IMR-90 (cell line): ENCODE measurements around the gene CROT. TPM values are rescaled to one million over a fixed set of nuclear protein-coding genes. Genes with fewer than 3 reads are reported as not detected.
A peak's percentile ranks its signal among the peaks of the same experiment; 100 is the strongest.

Experiments used
- ATAC-seq: fragments of 200-7000 bp; cut with Tn5 transposase; 2 replicates; pipeline ENCODE4 v1.9.1; 2020; ENCODE audit warnings: low read depth, mild to moderate bottlenecking, moderate library complexity
- BruUV-seq: library from RNA; stranded (reverse); fragments of 400-500 nt; replicated peaks from 2 replicates; lab custom pipeline; 2021; lab: Mats Ljungman, UMichigan
- CTCF ChIA-PET: fragments of 300-600 bp; formaldehyde crosslinking; extraction: SDS; loops from one replicate; lab custom pipeline; 2021; ENCODE audit warnings: antibody characterized with exemption; lab: Yijun Ruan, JAX
- POLR2A ChIA-PET: fragments of 300-600 bp; sonication (Branson Sonifier 250); formaldehyde crosslinking; loops from one replicate; lab custom pipeline; 2022; ENCODE audit warnings: antibody characterized with exemption; ENCODE audit not compliant: unreplicated experiment; lab: Charles Lee
- DNase-seq: peaks from one replicate; pipeline ENCODE4 v3.0.0; 2013
- H2AFZ ChIP-seq: replicated peaks from 2 replicates; pipeline ENCODE3; 2013; ENCODE audit warnings: low read length, mild to moderate bottlenecking; ENCODE audit not compliant: poor library complexity
- H2AK5ac ChIP-seq: 2 replicates; pipeline ENCODE4 v1.6.1; 2013; ENCODE audit warnings: low read depth, low read length, inconsistent platforms
- H2AK9ac ChIP-seq: replicated peaks from 2 replicates; pipeline ENCODE3; 2013; ENCODE audit warnings: mild to moderate bottlenecking, low read depth, low read length, moderate library complexity; ENCODE audit not compliant: poor library complexity
- H2BK120ac ChIP-seq: 2 replicates; pipeline ENCODE4 v1.6.1; 2013; ENCODE audit warnings: low read depth, low read length, inconsistent platforms
- H2BK15ac ChIP-seq: 3 replicates; pipeline ENCODE4 v1.6.1; 2013; ENCODE audit warnings: low read depth, low read length, inconsistent platforms
- H2BK20ac ChIP-seq: 2 replicates; pipeline ENCODE4 v1.6.1; 2013; ENCODE audit warnings: low read depth, mild to moderate bottlenecking, inconsistent platforms, low read length, moderate library complexity
- H2BK5ac ChIP-seq: 2 replicates; pipeline ENCODE4 v1.6.1; 2013; ENCODE audit warnings: mild to moderate bottlenecking, low read depth, low read length, inconsistent platforms; ENCODE audit not compliant: poor library complexity, severe bottlenecking
- H3K14ac ChIP-seq: replicated peaks from 2 replicates; pipeline ENCODE4 v1.6.1; 2013; ENCODE audit warnings: low read depth, low read length, inconsistent platforms
- H3K18ac ChIP-seq: 2 replicates; pipeline ENCODE4 v1.6.1; 2013; ENCODE audit warnings: low read depth, low read length, control low read depth
- H3K23ac ChIP-seq: 2 replicates; pipeline ENCODE4 v1.6.1; 2013; ENCODE audit warnings: low read depth, low read length, inconsistent platforms
- H3K27ac ChIP-seq: 2 replicates; pipeline ENCODE4 v1.5.1; 2013; ENCODE audit warnings: mild to moderate bottlenecking, control low read depth, low read length; ENCODE audit not compliant: insufficient read depth
- H3K27me3 ChIP-seq: 2 replicates; pipeline ENCODE4 v1.6.1; 2013; ENCODE audit warnings: low read length; ENCODE audit not compliant: control insufficient read depth, insufficient read depth
- H3K36me3 ChIP-seq: 2 replicates; pipeline ENCODE4 v1.6.1; 2013; ENCODE audit warnings: low read length, mixed read lengths; ENCODE audit not compliant: control insufficient read depth, insufficient read depth
- H3K4ac ChIP-seq: 2 replicates; pipeline ENCODE4 v1.6.1; 2013; ENCODE audit warnings: low read depth, low read length, inconsistent platforms
- H3K4me1 ChIP-seq: 2 replicates; pipeline ENCODE4 v1.6.1; 2013; ENCODE audit warnings: low read length, mixed read lengths; ENCODE audit not compliant: control insufficient read depth, insufficient read depth
- H3K4me2 ChIP-seq: 2 replicates; pipeline ENCODE4 v1.6.1; 2013; ENCODE audit warnings: low read depth, mild to moderate bottlenecking, control low read depth, low read length, moderate library complexity
- H3K4me3 ChIP-seq: 2 replicates; pipeline ENCODE4 v1.5.1; 2013; ENCODE audit warnings: low read depth, mild to moderate bottlenecking, control low read depth, low read length, moderate library complexity; ENCODE audit not compliant: insufficient read depth
- H3K56ac ChIP-seq: 2 replicates; pipeline ENCODE4 v1.6.1; 2013; ENCODE audit warnings: low read length, inconsistent platforms; ENCODE audit not compliant: insufficient read depth; ENCODE audit errors: extremely low read depth
- H3K79me1 ChIP-seq, 2 experiments: 2 replicates each; pipeline ENCODE4 v1.6.1; 2013; ENCODE audit warnings: low read length in 2 of 2, inconsistent platforms in 1 of 2, low read depth in 1 of 2
- H3K9ac ChIP-seq: 2 replicates; pipeline ENCODE4 v1.6.1; 2013; ENCODE audit warnings: low read depth, low read length, control low read depth
- H3K9me1 ChIP-seq: 2 replicates; pipeline ENCODE4 v1.6.1; 2013; ENCODE audit warnings: low read length, inconsistent platforms; ENCODE audit not compliant: insufficient read depth
- H3K9me3 ChIP-seq: 2 replicates; pipeline ENCODE4 v1.6.1; 2013; ENCODE audit warnings: low read length; ENCODE audit not compliant: control insufficient read depth, insufficient read depth
- H4K20me1 ChIP-seq: 2 replicates; pipeline ENCODE4 v1.6.1; 2013; ENCODE audit warnings: low read length, inconsistent platforms; ENCODE audit not compliant: insufficient read depth
- H4K5ac ChIP-seq: 2 replicates; pipeline ENCODE4 v1.6.1; 2013; ENCODE audit warnings: mild to moderate bottlenecking, low read depth, low read length, control low read depth
- H4K8ac ChIP-seq, 2 experiments: 2 replicates each; pipeline ENCODE4 v1.6.1; 2013; ENCODE audit warnings: low read depth in 2 of 2, low read length in 2 of 2, control low read depth in 1 of 2, inconsistent platforms in 1 of 2
- H4K91ac ChIP-seq: 2 replicates; pipeline ENCODE4 v1.6.1; 2013; ENCODE audit warnings: low read depth, low read length, inconsistent platforms; ENCODE audit not compliant: insufficient read depth
- BHLHE40 ChIP-seq: fragments of 150-350 bp; IDR thresholded peaks from 2 replicates; pipeline ENCODE4 v1.6.1; 2016; ENCODE audit warnings: mild to moderate bottlenecking, low read depth, low read length
- CEBPB ChIP-seq: IDR thresholded peaks from 2 replicates; pipeline ENCODE4 v1.6.1; 2012; ENCODE audit warnings: low read depth, low read length, improper control_type of control experiment
- CHD1 ChIP-seq: IDR thresholded peaks from 2 replicates; pipeline ENCODE4 v1.6.1; 2012; ENCODE audit warnings: low read depth, low read length, improper control_type of control experiment
- MAFK ChIP-seq: IDR thresholded peaks from 2 replicates; pipeline ENCODE4 v1.6.1; 2012; ENCODE audit warnings: low read depth, low read length, improper control_type of control experiment
- MAZ ChIP-seq: IDR thresholded peaks from 2 replicates; pipeline ENCODE4 v1.6.1; 2012; ENCODE audit warnings: low read depth, mild to moderate bottlenecking, low read length, improper control_type of control experiment, moderate library complexity, borderline replicate concordance
- MXI1 ChIP-seq: IDR thresholded peaks from 2 replicates; pipeline ENCODE4 v1.6.1; 2012; ENCODE audit warnings: low read depth, mild to moderate bottlenecking, low read length, moderate library complexity, borderline replicate concordance
- RAD21 ChIP-seq: IDR thresholded peaks from 2 replicates; pipeline ENCODE4 v1.6.1; 2012; ENCODE audit warnings: low read length, improper control_type of control experiment
- RFX5 ChIP-seq: IDR thresholded peaks from 2 replicates; pipeline ENCODE4 v1.8.0; 2012; ENCODE audit warnings: low read depth, mild to moderate bottlenecking, low read length, moderate library complexity
- SMC3 ChIP-seq: fragments of 150-350 bp; IDR thresholded peaks from 2 replicates; pipeline ENCODE4 v1.6.1; 2016; ENCODE audit warnings: low read depth, mild to moderate bottlenecking, antibody characterized with exemption, low read length, moderate library complexity
- WGBS, 2 experiments: methylation state at CpG; one replicate each; pipeline versions ENCODE4 v1.1.5 to v1.1.7; 2013; ENCODE audit warnings: missing lambda C conversion rate in 2 of 2; ENCODE audit not compliant: insufficient read length in 1 of 2; ENCODE audit errors: extremely low coverage in 2 of 2; 5-methylcytosine and 5-hydroxymethylcytosine counted together
- dilution Hi-C: fragments of 300-500 bp; cut with HindIII; formaldehyde crosslinking; loops from one replicate; pipeline ENCODE4 v1.14.3; 2018; ENCODE audit warnings: low sequenced_read_pairs; ENCODE audit not compliant: unreplicated experiment
- in situ Hi-C: fragments of 300-500 bp; cut with MboI; formaldehyde crosslinking; loops from 3 replicates; pipeline ENCODE4 v1.14.3; 2019; ENCODE audit warnings: low sequenced_read_pairs, inconsistent platforms, mixed read lengths
- intact Hi-C: fragments of 100-400 bp; cut with micrococcal nuclease; formaldehyde crosslinking; loops from 2 replicates; pipeline ENCODE4 v1.10.0; 2022
- polyA plus RNA-seq, 3 experiments: library from polyadenylated mRNA; depleted of rRNA; stranded (reverse); fragments of >200 nt; gene quantifications; 2 replicates each; pipeline ENCODE4 v1.2.3, GENCODE V29; 2012; ENCODE audit warnings: low replicate concordance in 1 of 3
- total RNA-seq: library from RNA; depleted of rRNA; stranded (reverse); fragments of >200 nt; gene quantifications from 2 replicates; pipeline ENCODE4 v1.2.3, GENCODE V29; 2012
- TF ChIP-seq, protein P1 (sequence below): conservative IDR thresholded peaks from 2 replicates; pipeline ENCODE4 v1.5.1; 2012; ENCODE audit warnings: mild to moderate bottlenecking, low read depth, low read length, improper control_type of control experiment
- TF ChIP-seq, protein P2 (sequence below): fragments of 150-350 bp; IDR thresholded peaks from 2 replicates; pipeline ENCODE4 v1.6.1; 2016; ENCODE audit warnings: low read depth, mild to moderate bottlenecking, low read length, moderate library complexity, borderline replicate concordance
- TF ChIP-seq, protein P3 (sequence below): fragments of 150-350 bp; IDR thresholded peaks from 2 replicates; pipeline ENCODE4 v1.6.1; 2017; ENCODE audit warnings: mild to moderate bottlenecking, antibody characterized with exemption, low read length, low read depth

Gene CROT
- total and polyA plus RNA-seq, 2 of the 4 experiments (the other 2 are of a cell fraction): 7.5 to 10.0 TPM

DNA sequence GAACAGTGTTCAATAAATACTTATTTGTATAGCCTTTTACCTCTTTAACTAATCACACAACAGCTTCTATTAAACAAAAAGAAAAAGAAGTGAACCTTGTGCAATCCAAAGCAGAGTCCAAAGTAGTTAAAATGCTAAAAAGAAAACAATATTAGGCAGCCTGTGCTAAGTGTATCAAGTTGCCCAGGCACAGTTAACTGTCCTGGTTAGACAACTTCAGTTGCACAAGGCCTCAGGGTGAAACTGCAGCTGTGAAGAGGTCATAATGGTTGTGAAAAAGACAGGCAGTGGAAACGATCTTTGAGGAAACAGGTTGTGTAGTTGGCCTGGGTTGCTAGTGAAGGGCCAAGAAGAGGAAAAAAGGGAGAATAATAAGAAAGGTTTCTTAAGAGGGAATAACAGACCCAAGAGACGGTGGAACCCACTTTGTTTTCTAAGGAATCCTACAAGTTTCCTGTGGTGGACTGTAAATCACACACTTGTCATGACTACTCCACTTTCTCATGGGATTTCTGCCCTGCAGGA is 6.0 kb upstream of the CROT start:
- Histone ChIP-seq H3K27ac (no peak overlapping the region), H3K4me2 (no peak overlapping the region), H3K18ac (no peak overlapping the region), H3K14ac (no peak overlapping the region), H2BK120ac (no peak overlapping the region), H2BK20ac (no peak overlapping the region), H4K91ac (no peak overlapping the region), H3K4me3 (no peak overlapping the region), H3K4me1 (peaks cover 7% of the 10 kb centered on the region), H3K36me3 (peaks cover 8% of the 10 kb centered on the region), H4K5ac (no peak overlapping the region), H3K23ac (0 out of 2 replicates have a peak overlapping the region, but pooled peaks have one; percentile 28), H2AFZ (no peak overlapping the region), H3K9me1 (peaks cover 9% of the 10 kb centered on the region; the same call in 1 of the 2 replicates), H2BK15ac (no peak overlapping the region), H2BK5ac (no peak overlapping the region), H4K8ac (no peak overlapping the region), H3K4ac (no peak overlapping the region), H4K20me1 (no peaks in the 10 kb centered on the region), H3K9ac (no peak overlapping the region), H2AK9ac (no peak overlapping the region), H3K79me1 (peaks cover 0 to 15% of the 10 kb centered on the region in 2 experiments; a peak in 1 of 4 replicates), H3K9me3 (no peaks in the 10 kb centered on the region), H3K56ac (no peak overlapping the region), H3K27me3 (no peaks in the 10 kb centered on the region), H2AK5ac (0 out of 2 replicates have a peak overlapping the region, but pooled peaks have one; percentile 27)
- no peak for DNase-seq
- no peak for TF ChIP-seq RFX5
- no peak for TF ChIP-seq SMC3
- no peak for TF ChIP-seq RAD21
- TF ChIP-seq, protein P1, sequence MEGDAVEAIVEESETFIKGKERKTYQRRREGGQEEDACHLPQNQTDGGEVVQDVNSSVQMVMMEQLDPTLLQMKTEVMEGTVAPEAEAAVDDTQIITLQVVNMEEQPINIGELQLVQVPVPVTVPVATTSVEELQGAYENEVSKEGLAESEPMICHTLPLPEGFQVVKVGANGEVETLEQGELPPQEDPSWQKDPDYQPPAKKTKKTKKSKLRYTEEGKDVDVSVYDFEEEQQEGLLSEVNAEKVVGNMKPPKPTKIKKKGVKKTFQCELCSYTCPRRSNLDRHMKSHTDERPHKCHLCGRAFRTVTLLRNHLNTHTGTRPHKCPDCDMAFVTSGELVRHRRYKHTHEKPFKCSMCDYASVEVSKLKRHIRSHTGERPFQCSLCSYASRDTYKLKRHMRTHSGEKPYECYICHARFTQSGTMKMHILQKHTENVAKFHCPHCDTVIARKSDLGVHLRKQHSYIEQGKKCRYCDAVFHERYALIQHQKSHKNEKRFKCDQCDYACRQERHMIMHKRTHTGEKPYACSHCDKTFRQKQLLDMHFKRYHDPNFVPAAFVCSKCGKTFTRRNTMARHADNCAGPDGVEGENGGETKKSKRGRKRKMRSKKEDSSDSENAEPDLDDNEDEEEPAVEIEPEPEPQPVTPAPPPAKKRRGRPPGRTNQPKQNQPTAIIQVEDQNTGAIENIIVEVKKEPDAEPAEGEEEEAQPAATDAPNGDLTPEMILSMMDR: no peak
- TF ChIP-seq MAZ: no peak
- TF ChIP-seq, protein P2, sequence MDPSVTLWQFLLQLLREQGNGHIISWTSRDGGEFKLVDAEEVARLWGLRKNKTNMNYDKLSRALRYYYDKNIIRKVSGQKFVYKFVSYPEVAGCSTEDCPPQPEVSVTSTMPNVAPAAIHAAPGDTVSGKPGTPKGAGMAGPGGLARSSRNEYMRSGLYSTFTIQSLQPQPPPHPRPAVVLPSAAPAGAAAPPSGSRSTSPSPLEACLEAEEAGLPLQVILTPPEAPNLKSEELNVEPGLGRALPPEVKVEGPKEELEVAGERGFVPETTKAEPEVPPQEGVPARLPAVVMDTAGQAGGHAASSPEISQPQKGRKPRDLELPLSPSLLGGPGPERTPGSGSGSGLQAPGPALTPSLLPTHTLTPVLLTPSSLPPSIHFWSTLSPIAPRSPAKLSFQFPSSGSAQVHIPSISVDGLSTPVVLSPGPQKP: no peak
- TF ChIP-seq MXI1: no peak
- no peak for TF ChIP-seq MAFK
- no peak for TF ChIP-seq BHLHE40
- no peak for TF ChIP-seq CEBPB
- no peak for TF ChIP-seq CHD1
- TF ChIP-seq, protein P3, sequence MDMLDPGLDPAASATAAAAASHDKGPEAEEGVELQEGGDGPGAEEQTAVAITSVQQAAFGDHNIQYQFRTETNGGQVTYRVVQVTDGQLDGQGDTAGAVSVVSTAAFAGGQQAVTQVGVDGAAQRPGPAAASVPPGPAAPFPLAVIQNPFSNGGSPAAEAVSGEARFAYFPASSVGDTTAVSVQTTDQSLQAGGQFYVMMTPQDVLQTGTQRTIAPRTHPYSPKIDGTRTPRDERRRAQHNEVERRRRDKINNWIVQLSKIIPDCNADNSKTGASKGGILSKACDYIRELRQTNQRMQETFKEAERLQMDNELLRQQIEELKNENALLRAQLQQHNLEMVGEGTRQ: no peak
- POLR2A ChIA-PET: no interaction called here
- CTCF ChIA-PET: no interaction called here
- 50% methylated on average over 1 of the region's 2 CpGs; no CpG with 5 or more reads in 1 of the 2 experiments for WGBS, 2 experiments
- ATAC-seq: peak; percentile 37; the same call in 1 of the 2 replicates
- intact Hi-C loops: no loop called here
- dilution Hi-C loops: no loop called here
- in situ Hi-C loops: no loop called here
- BruUV-seq: no TSS peak
